SK-N-SH treated with all-trans-retinoic acid at 6 μM for 48 hours (cell line): ENCODE data around the gene RNF26.

ENCODE experiments used
- ATAC-seq: fragments of 200-7000 bp; cut with Tn5 transposase; 3 replicates; pipeline ENCODE4 v1.9.1; 2020; ENCODE audit warnings: mild to moderate bottlenecking, moderate library complexity
- ARNTL ChIP-seq: fragments of 450-650 bp; formaldehyde crosslinking; IDR thresholded peaks from 2 replicates; pipeline ENCODE4 v1.5.0; 2020; ENCODE audit warnings: low read depth, mild to moderate bottlenecking, moderate library complexity, borderline replicate concordance
- BACH2 ChIP-seq: fragments of 250-450 bp; sonication (Bioruptor Pico); IDR thresholded peaks from 2 replicates; pipeline ENCODE4 v1.9.0; 2021; ENCODE audit warnings: mild to moderate bottlenecking, borderline replicate concordance
- CREB5 ChIP-seq: fragments of 250-450 bp; sonication (Bioruptor Pico); IDR thresholded peaks from 2 replicates; pipeline ENCODE4 v1.5.1; 2020; ENCODE audit warnings: low read depth, mild to moderate bottlenecking, moderate library complexity
- CSDC2 ChIP-seq: fragments of 250-450 bp; sonication (Bioruptor Pico); IDR thresholded peaks from 2 replicates; pipeline ENCODE4 v1.5.0; 2020; ENCODE audit warnings: mild to moderate bottlenecking, moderate library complexity
- ESRRG ChIP-seq: fragments of 250-450 bp; sonication (Bioruptor Pico); IDR thresholded peaks from 2 replicates; pipeline ENCODE4 v1.6.1; 2021; ENCODE audit warnings: mild to moderate bottlenecking
- GLIS3 ChIP-seq: fragments of 250-450 bp; sonication (Bioruptor Pico); IDR thresholded peaks from 2 replicates; pipeline ENCODE4 v1.5.0; 2020; ENCODE audit warnings: mild to moderate bottlenecking, moderate library complexity
- ISL1 ChIP-seq: fragments of 250-450 bp; sonication (Bioruptor Pico); IDR thresholded peaks from 2 replicates; pipeline ENCODE4 v2.1.2; 2022; ENCODE audit warnings: mild to moderate bottlenecking, moderate library complexity
- OSR1 ChIP-seq: fragments of 250-450 bp; sonication (Bioruptor Pico); IDR thresholded peaks from 2 replicates; pipeline ENCODE4 v1.8.0; 2022; ENCODE audit warnings: moderate library complexity, mild to moderate bottlenecking, inconsistent platforms
- PPARA ChIP-seq: fragments of 250-450 bp; sonication (Bioruptor Pico); IDR thresholded peaks from 2 replicates; pipeline ENCODE4 v1.5.0; 2020; ENCODE audit warnings: mild to moderate bottlenecking, borderline replicate concordance
- RARB ChIP-seq: fragments of 250-450 bp; sonication (Bioruptor Pico); IDR thresholded peaks from 2 replicates; pipeline ENCODE4 v1.8.0; 2021; ENCODE audit warnings: mild to moderate bottlenecking, moderate library complexity
- SNAI2 ChIP-seq: fragments of 250-450 bp; sonication (Bioruptor Pico); IDR thresholded peaks from 2 replicates; pipeline ENCODE4 v1.5.0; 2020; ENCODE audit warnings: mild to moderate bottlenecking, moderate library complexity
- TCF4 ChIP-seq: fragments of 250-450 bp; sonication (Bioruptor Pico); IDR thresholded peaks from 2 replicates; pipeline ENCODE4 v1.8.0; 2021; ENCODE audit warnings: mild to moderate bottlenecking, moderate library complexity, borderline replicate concordance
- TOX ChIP-seq: fragments of 250-450 bp; sonication (Bioruptor Pico); IDR thresholded peaks from 2 replicates; pipeline ENCODE4 v1.8.0; 2021; ENCODE audit warnings: mild to moderate bottlenecking, moderate library complexity, borderline replicate concordance
- ZC3H10 ChIP-seq: fragments of 250-450 bp; sonication (Bioruptor Pico); IDR thresholded peaks from 2 replicates; pipeline ENCODE4 v1.5.1; 2021; ENCODE audit warnings: mild to moderate bottlenecking, moderate library complexity
- ZFP3 ChIP-seq: fragments of 250-450 bp; sonication (Bioruptor Pico); IDR thresholded peaks from 2 replicates; pipeline ENCODE4 v1.5.0; 2020; ENCODE audit warnings: mild to moderate bottlenecking, moderate library complexity
- ZFP30 ChIP-seq: fragments of 450-650 bp; formaldehyde crosslinking; IDR thresholded peaks from 2 replicates; pipeline ENCODE4 v1.5.0; 2022; ENCODE audit warnings: mild to moderate bottlenecking, moderate library complexity
- ZNF565 ChIP-seq: fragments of 450-650 bp; formaldehyde crosslinking; conservative IDR thresholded peaks from 2 replicates; pipeline ENCODE4 v1.5.0; 2020; ENCODE audit warnings: low read depth, mild to moderate bottlenecking, moderate library complexity
- ZNF70 ChIP-seq: fragments of 450-650 bp; formaldehyde crosslinking; IDR thresholded peaks from 2 replicates; pipeline ENCODE4 v1.5.0; 2020; ENCODE audit warnings: mild to moderate bottlenecking, moderate library complexity
- ZNF8 ChIP-seq: fragments of 450-650 bp; formaldehyde crosslinking; IDR thresholded peaks from 2 replicates; pipeline ENCODE4 v1.5.0; 2020; ENCODE audit warnings: mild to moderate bottlenecking, moderate library complexity
- TF ChIP-seq, protein P1 (sequence below): fragments of 250-450 bp; sonication (Bioruptor Pico); IDR thresholded peaks from 2 replicates; pipeline ENCODE4 v1.5.1; 2021; ENCODE audit warnings: mild to moderate bottlenecking, moderate library complexity
- TF ChIP-seq, protein P2 (sequence below): fragments of 250-450 bp; sonication (Bioruptor Pico); IDR thresholded peaks from 2 replicates; pipeline ENCODE4 v1.5.0; 2020; ENCODE audit warnings: mild to moderate bottlenecking, moderate library complexity

Gene RNF26

GRCh38 chr11:119365071-119365591, 30.8 kb downstream of the RNF26 start (continued):
- TF ChIP-seq, protein P1, sequence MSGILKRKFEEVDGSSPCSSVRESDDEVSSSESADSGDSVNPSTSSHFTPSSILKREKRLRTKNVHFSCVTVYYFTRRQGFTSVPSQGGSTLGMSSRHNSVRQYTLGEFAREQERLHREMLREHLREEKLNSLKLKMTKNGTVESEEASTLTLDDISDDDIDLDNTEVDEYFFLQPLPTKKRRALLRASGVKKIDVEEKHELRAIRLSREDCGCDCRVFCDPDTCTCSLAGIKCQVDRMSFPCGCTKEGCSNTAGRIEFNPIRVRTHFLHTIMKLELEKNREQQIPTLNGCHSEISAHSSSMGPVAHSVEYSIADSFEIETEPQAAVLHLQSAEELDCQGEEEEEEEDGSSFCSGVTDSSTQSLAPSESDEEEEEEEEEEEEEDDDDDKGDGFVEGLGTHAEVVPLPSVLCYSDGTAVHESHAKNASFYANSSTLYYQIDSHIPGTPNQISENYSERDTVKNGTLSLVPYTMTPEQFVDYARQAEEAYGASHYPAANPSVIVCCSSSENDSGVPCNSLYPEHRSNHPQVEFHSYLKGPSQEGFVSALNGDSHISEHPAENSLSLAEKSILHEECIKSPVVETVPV (CRISPR knock-in tag): no peak

GRCh38 chr11:119366690-119367620, 32.6 kb downstream of the RNF26 start:
- TF ChIP-seq SNAI2 (no peak), ARNTL (CRISPR knock-in tag) (no peak), OSR1 (CRISPR knock-in tag) (no peak), RARB (CRISPR knock-in tag) (no peak), ZFP3 (CRISPR knock-in tag) (no peak), ZNF8 (no peak), ZNF70 (CRISPR knock-in tag) (no peak), BACH2 (no peak), ESRRG (CRISPR knock-in tag) (no peak), ZNF565 (no peak), PPARA (CRISPR knock-in tag) (no peak), GLIS3 (CRISPR knock-in tag) (no peak), CREB5 (CRISPR knock-in tag) (no peak), CSDC2 (CRISPR knock-in tag) (no peak), ISL1 (CRISPR knock-in tag) (no peak)
- TF ChIP-seq, protein P2, sequence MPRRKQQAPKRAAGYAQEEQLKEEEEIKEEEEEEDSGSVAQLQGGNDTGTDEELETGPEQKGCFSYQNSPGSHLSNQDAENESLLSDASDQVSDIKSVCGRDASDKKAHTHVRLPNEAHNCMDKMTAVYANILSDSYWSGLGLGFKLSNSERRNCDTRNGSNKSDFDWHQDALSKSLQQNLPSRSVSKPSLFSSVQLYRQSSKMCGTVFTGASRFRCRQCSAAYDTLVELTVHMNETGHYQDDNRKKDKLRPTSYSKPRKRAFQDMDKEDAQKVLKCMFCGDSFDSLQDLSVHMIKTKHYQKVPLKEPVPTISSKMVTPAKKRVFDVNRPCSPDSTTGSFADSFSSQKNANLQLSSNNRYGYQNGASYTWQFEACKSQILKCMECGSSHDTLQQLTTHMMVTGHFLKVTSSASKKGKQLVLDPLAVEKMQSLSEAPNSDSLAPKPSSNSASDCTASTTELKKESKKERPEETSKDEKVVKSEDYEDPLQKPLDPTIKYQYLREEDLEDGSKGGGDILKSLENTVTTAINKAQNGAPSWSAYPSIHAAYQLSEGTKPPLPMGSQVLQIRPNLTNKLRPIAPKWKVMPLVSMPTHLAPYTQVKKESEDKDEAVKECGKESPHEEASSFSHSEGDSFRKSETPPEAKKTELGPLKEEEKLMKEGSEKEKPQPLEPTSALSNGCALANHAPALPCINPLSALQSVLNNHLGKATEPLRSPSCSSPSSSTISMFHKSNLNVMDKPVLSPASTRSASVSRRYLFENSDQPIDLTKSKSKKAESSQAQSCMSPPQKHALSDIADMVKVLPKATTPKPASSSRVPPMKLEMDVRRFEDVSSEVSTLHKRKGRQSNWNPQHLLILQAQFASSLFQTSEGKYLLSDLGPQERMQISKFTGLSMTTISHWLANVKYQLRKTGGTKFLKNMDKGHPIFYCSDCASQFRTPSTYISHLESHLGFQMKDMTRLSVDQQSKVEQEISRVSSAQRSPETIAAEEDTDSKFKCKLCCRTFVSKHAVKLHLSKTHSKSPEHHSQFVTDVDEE (CRISPR knock-in tag): no peak
- ATAC-seq: no peak

- TF ChIP-seq ZC3H10 (CRISPR knock-in tag): no peak
- no peak for TF ChIP-seq SNAI2
- no peak for TF ChIP-seq CSDC2 (CRISPR knock-in tag)
- TF ChIP-seq ZNF70 (CRISPR knock-in tag): no peak
- TF ChIP-seq, protein P1 (CRISPR knock-in tag): no peak
- TF ChIP-seq ARNTL (CRISPR knock-in tag): no peak
- no peak for TF ChIP-seq ZFP30 (CRISPR knock-in tag)
- TF ChIP-seq TCF4 (CRISPR knock-in tag): no peak
- no peak for TF ChIP-seq PPARA (CRISPR knock-in tag)
- no peak for TF ChIP-seq OSR1 (CRISPR knock-in tag)
- TF ChIP-seq, protein P2 (CRISPR knock-in tag): no peak
- TF ChIP-seq ZNF8: no peak
- TF ChIP-seq RARB (CRISPR knock-in tag): no peak
- no peak for TF ChIP-seq TOX (CRISPR knock-in tag)
- ATAC-seq: no peak
These were observed 33.4 kb downstream of the RNF26 start for GRCh38 chr11:119367661-119368120.
